DMS79 (cell line): ENCODE data around the gene FANCC.

Experiments used
- DNase-seq: peaks from one replicate; lab custom pipeline; 2025; lab: John Stamatoyannopoulos, UW

Gene FANCC

GRCh38 chr9:95143591-95144561, 173.6 kb downstream of the FANCC start:
- no peak for DNase-seq

- no peak for DNase-seq
Measured at GRCh38 chr9:95142728-95143127, 174.8 kb downstream of the FANCC start.

GRCh38 chr9:95142315-95142714, 175.2 kb downstream of the FANCC start:
- DNase-seq: no peak

- DNase-seq: no peak
Measured at GRCh38 chr9:95140821-95141220, 176.7 kb downstream of the FANCC start.

GRCh38 chr9:95139126-95139525, 178.4 kb downstream of the FANCC start:
- no peak for DNase-seq

- DNase-seq: peak; percentile 85
Measured at GRCh38 chr9:95138474-95138873, 179.0 kb downstream of the FANCC start.

GRCh38 chr9:95137587-95138145, 179.8 kb downstream of the FANCC start:
- peak; percentile 43 for DNase-seq

- no peak for DNase-seq
Measured at GRCh38 chr9:95135756-95136155, 181.8 kb downstream of the FANCC start.

- no peak for DNase-seq
Measured at GRCh38 chr9:95134457-95134881, 183.0 kb downstream of the FANCC start.

GRCh38 chr9:95133325-95133705, 184.2 kb downstream of the FANCC start:
- no peak for DNase-seq

GRCh38 chr9:95132366-95133324, 184.9 kb downstream of the FANCC start:
- DNase-seq: peak; percentile 52

- DNase-seq: peak; percentile 24
Measured at GRCh38 chr9:95131023-95131943, 186.2 kb downstream of the FANCC start.

- DNase-seq: no peak
Measured at GRCh38 chr9:95130484-95130883, 187.0 kb downstream of the FANCC start.

GRCh38 chr9:95129476-95130291, 187.8 kb downstream of the FANCC start:
- peak; percentile 33 for DNase-seq

- DNase-seq: no peak
Measured at GRCh38 chr9:95128177-95128524, 189.4 kb downstream of the FANCC start.

- DNase-seq: no peak
Measured at GRCh38 chr9:95127249-95128176, 190.0 kb downstream of the FANCC start.

GRCh38 chr9:95126739-95127138, 190.8 kb downstream of the FANCC start:
- DNase-seq: no peak

GRCh38 chr9:95125652-95126051, 191.9 kb downstream of the FANCC start:
- no peak for DNase-seq
